Uterus (tissue), 4 donors: ENCODE data around the gene MRPL28. TPM values are rescaled to one million over a fixed set of nuclear protein-coding genes. Genes with fewer than 3 reads are reported as not detected.
"Not testable (repeated sequence)": the region's sequence is repeated elsewhere in the genome, so short reads cannot be mapped to it uniquely, and the experiment has no call there.

Experiments
- DNase-seq, 2 donors: peaks; one replicate each; pipeline ENCODE4 v3.0.0-alpha.2; 2019 to 2020
- H3K27ac ChIP-seq, 2 donors: fragments of 200-600 bp; sonication (generic); 1 replicate in 1 of 2; 2 replicates in 1 of 2; pipeline ENCODE4 v1.5.1; 2016 to 2018
- H3K27me3 ChIP-seq, 2 donors: fragments of 200-600 bp; sonication (generic); one replicate each; pipeline ENCODE4 v1.5.1; 2018 to 2019; ENCODE audit warnings: control low read depth in 1 of 2
- H3K36me3 ChIP-seq, 2 donors: fragments of 200-600 bp; sonication (generic); one replicate each; pipeline ENCODE4 v1.5.1; 2019; ENCODE audit warnings: control low read depth in 1 of 2
- H3K4me1 ChIP-seq, 2 donors: fragments of 200-600 bp; sonication (generic); one replicate each; pipeline ENCODE4 v1.5.1; 2018 to 2019; ENCODE audit warnings: control low read depth in 1 of 2
- H3K4me3 ChIP-seq, 2 donors: fragments of 200-600 bp; sonication (generic); 1 replicate in 1 of 2; 2 replicates in 1 of 2; pipeline ENCODE4 v1.5.1; 2018 to 2019; ENCODE audit warnings: mild to moderate bottlenecking in 1 of 2
- H3K9me3 ChIP-seq, 2 donors: fragments of 200-600 bp; sonication (generic); one replicate each; pipeline ENCODE4 v1.5.1; 2019; ENCODE audit warnings: control low read depth in 1 of 2
- POLR2A ChIP-seq, 2 donors: fragments of 450-650 bp; IDR thresholded peaks; one replicate each; pipeline ENCODE4 v1.6.1; 2016; ENCODE audit warnings: antibody characterized with exemption in 2 of 2, mild to moderate bottlenecking in 1 of 2, moderate library complexity in 1 of 2
- intact Hi-C: fragments of 100-400 bp; cut with DNase I; formaldehyde crosslinking; loops from one replicate; pipeline ENCODE4 v1.15.1; 2023; ENCODE audit warnings: low total_unique reads
- total RNA-seq, 4 donors: library from RNA; depleted of rRNA in 3 of 4; stranded (reverse); fragments of >200 nt in 3 of 4; gene quantifications; one replicate each; pipeline versions ENCODE4 v1.1.0 to v1.2.4, GENCODE V29; 2014 to 2023
- TF ChIP-seq, protein P1 (sequence below), 4 experiments: fragments of 200-600 bp in 2 of 4; fragments of 450-650 bp in 2 of 4; sonication (generic) in 2 of 4; IDR thresholded peaks; one replicate each; pipeline ENCODE4 v1.5.1; 2016 to 2019; ENCODE audit warnings: antibody characterized with exemption in 4 of 4, mild to moderate bottlenecking in 2 of 4, moderate library complexity in 1 of 4
- donor health status: DM: yes; HTN: yes; CAD: no.

The MRPL28 gene
- total RNA-seq, 4 donors from 2014 or later = 32.4 to 97.3 (median 50.1) TPM

DNA sequence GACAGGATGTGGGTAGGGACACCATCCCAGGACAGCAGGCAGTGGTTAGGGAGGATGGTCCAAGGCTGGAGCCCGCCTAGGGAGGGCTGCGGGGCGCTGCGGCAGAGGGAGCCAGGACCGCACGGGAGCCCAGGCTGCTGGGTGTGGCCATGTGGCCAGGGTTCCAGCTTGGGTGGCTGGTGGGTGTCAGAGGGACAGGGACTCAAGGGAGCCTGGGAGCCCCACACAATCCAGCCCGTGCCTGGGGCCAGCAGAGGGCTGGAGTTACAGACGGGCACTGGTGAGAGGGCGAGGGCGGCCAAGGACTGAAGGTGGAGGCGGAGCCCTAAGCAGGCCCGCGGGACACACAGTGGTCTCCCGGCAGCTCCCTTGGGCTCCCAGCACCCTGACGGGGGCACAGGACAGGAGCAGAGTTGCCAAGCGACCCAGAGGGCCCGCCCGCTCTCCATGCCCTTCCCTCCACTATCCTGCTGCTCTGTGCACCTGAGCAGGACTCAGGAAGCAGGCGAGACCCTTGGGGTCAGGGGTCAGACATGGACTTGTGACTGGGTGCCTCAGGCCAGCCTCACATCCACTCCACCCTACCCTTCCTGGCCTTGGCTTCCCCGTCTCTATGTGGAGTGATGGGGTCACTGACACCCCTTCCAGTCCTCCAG is 7.1 kb downstream of the MRPL28 start:
- Histone ChIP-seq H3K36me3 (no peaks in the 10 kb centered on the region), H3K9me3 (no peaks in the 10 kb centered on the region), H3K27me3 (no peaks in the 10 kb centered on the region), H3K4me1 (no peaks in the 10 kb centered on the region), H3K27ac (no peak overlapping the region), H3K4me3 (no peak overlapping the region)
- intact Hi-C loops = no loop called here
- no peak for DNase-seq
- TF ChIP-seq, protein P1, sequence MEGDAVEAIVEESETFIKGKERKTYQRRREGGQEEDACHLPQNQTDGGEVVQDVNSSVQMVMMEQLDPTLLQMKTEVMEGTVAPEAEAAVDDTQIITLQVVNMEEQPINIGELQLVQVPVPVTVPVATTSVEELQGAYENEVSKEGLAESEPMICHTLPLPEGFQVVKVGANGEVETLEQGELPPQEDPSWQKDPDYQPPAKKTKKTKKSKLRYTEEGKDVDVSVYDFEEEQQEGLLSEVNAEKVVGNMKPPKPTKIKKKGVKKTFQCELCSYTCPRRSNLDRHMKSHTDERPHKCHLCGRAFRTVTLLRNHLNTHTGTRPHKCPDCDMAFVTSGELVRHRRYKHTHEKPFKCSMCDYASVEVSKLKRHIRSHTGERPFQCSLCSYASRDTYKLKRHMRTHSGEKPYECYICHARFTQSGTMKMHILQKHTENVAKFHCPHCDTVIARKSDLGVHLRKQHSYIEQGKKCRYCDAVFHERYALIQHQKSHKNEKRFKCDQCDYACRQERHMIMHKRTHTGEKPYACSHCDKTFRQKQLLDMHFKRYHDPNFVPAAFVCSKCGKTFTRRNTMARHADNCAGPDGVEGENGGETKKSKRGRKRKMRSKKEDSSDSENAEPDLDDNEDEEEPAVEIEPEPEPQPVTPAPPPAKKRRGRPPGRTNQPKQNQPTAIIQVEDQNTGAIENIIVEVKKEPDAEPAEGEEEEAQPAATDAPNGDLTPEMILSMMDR (IDR thresholded peaks at IDR 0.05) = no peak
- TF ChIP-seq POLR2A (IDR thresholded peaks at IDR 0.05) = no peak

DNA sequence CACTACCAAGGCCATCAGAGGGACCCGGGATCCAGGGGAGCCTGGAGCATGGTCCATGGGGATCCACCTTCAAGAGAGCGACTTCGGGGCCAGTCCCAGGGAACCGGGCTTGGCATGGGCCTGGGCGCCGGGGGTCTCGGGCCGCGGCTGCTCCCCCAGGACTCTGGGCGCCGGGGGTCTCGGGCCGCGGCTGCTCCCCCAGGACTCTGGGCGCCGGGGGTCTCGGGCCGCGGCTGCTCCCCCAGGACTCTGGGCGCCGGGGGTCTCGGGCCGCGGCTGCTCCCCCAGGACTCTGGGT is 7.7 kb downstream of the MRPL28 start:
- H3K9me3 ChIP-seq, H3K27me3 ChIP-seq, H3K36me3 ChIP-seq, H3K4me1 ChIP-seq, H3K27ac ChIP-seq, intact Hi-C loops, DNase-seq, H3K4me3 ChIP-seq: not testable (repeated sequence)

DNA sequence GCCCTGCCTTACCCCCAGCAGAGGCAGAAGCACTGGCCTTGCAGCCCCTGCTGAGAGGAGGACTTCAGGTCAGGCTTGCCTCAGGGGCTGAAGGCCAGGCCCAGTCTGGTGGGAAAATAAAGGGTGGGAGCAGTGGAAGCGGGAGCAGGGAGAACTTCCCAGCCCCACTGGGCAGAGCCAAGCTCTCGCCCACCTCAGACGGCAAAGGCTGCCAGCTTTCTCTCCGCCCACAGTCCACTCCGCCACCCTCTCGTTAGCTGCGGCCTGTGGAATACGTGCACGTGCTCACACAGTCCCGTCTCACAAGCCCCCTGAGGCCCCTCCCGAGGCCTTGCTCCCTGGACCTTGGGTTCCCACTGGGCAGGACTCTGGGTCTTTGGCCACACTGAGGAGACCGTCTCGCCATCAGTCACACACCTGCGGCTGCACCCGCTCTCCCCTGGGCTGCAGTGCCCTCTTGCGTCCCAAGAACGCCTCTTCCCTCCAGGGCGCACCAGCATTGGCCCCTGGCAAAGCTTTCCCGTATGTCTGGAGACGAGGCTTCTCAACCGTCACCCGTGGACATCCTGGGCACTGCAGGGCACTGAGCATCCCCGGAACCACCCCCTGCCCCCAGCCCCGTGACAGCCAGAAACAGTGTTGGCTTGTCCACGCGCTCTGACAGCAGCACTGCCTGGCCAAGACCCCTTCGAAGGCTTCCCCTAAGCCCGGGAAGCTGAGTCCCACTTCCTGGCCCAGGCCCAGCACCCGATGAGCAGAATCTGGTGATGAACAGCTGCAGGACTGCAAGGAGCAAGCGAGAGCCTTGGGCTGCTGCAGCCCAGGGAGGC is 8.3 kb downstream of the MRPL28 start:
- H3K9me3 ChIP-seq = no peaks in the 10 kb centered on the region
- intact Hi-C loops = no loop called here

DNA sequence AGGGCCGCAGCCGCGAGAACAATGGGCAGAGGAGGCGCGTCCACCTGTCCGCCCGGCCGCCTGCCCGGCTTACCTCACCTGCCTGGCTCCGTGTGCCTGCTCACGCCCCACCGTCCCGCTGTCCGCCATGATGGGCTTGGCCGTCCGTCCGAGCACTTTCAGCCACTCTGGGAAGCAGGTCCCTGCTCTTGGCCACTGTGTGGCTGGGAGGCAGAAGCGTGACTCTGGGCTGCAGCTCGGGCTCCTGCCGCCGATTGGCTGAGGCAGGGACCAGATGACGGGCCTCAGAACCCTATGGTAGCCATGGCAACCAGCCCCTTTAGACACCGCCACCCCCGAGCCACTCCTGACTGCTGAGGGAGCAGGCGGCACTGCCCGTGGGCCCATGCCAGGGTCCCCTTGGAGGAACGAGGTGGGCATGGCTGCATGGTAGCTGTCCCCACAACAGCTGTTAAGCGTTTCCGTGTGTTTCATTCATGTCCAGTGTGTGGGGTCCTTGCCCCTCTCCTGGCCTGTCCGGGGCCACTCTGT is 8.9 kb downstream of the MRPL28 start:
- Histone ChIP-seq H3K9me3 (no peaks in the 10 kb centered on the region), H3K4me3 (no peak overlapping the region), H3K27ac (no peak overlapping the region), H3K4me1 (no peaks in the 10 kb centered on the region), H3K36me3 (no peaks in the 10 kb centered on the region), H3K27me3 (no peaks in the 10 kb centered on the region)
- intact Hi-C loops = no loop called here
- DNase-seq = no peak
- TF ChIP-seq POLR2A (IDR thresholded peaks at IDR 0.05) = no peak
- TF ChIP-seq, protein P1 (IDR thresholded peaks at IDR 0.05) = no peak

More for the DNA sequence above, 8.3 kb downstream of the MRPL28 start:
- Histone ChIP-seq H3K27me3 (no peaks in the 10 kb centered on the region), H3K36me3 (no peaks in the 10 kb centered on the region), H3K4me3 (no peak overlapping the region), H3K4me1 (no peaks in the 10 kb centered on the region), H3K27ac (no peak overlapping the region)
- TF ChIP-seq POLR2A (IDR thresholded peaks at IDR 0.05) = no peak
- TF ChIP-seq, protein P1 (IDR thresholded peaks at IDR 0.05) = peak; percentile 52 to 74 (median 67)
- DNase-seq = peak in 1 of 2 donors; percentile 57

DNA sequence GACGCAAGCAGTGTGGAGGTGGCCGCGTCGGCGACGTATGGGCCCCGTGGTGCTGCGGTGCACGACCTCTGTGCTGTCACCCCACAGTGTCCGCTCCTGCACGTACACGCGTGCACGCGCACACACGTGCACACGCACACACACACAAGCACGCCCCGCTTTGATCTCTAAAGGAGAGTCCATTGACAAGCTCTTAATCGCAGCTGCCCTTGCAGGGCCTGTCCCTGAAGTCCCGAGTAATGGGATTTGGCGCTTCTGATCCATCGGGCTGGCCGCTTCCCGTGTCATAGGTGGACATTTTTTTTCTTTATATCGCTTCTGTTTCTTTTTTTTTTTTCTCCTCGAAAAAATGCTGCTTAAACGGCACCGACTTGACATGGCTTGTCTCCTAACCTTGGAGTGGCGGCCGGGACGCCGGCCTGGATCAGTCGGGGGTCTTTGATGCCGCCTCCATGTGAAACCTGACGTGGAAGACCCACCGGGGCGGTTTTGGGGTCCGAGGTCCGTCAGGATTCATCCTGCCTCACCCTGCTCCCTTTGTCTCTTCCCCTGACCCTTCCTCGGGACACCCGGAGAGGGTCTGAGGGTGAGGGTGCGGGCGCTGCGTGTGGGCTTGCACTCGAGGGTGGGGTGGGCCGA is 9.5 kb downstream of the MRPL28 start:
- Histone ChIP-seq H3K36me3 (no peaks in the 10 kb centered on the region), H3K27ac (no peak overlapping the region), H3K9me3 (no peaks in the 10 kb centered on the region), H3K4me1 (no peaks in the 10 kb centered on the region), H3K27me3 (no peaks in the 10 kb centered on the region), H3K4me3 (no peak overlapping the region)
- no peak for DNase-seq
- TF ChIP-seq, protein P1 (IDR thresholded peaks at IDR 0.05) = no peak
- TF ChIP-seq POLR2A (IDR thresholded peaks at IDR 0.05) = no peak
- intact Hi-C loops = no loop called here
